Measurements from ENCODE around the gene OR1J1. TPM values are rescaled to one million over a fixed set of nuclear protein-coding genes. Genes with fewer than 3 reads are reported as not detected.

The OR1J1 gene
- total and polyA plus RNA-seq, 4 donors: not detected

Other genes with a start within 250 kb of the OR1J1 start
- 10 to 100 TPM; 12.2 to 13.8 TPM for gene LHX6, start 249.0 kb downstream of the OR1J1 start, total RNA-seq
- not detected for gene LHX6, start 249.0 kb downstream of the OR1J1 start, polyA plus RNA-seq
- 10 to 100 TPM; 15.0 to 16.6 TPM for gene RBM18, start 213.1 kb downstream of the OR1J1 start, total RNA-seq
- 1 to 10 TPM; 7.6 to 8.3 TPM for gene RBM18, start 213.1 kb downstream of the OR1J1 start, polyA plus RNA-seq
- gene MRRF, start 213.0 kb downstream of the OR1J1 start, total RNA-seq: 10 to 100 TPM; 20.5 to 28.7 TPM
- 10 to 100 TPM; 18.7 to 20.4 TPM for gene MRRF, start 213.0 kb downstream of the OR1J1 start, polyA plus RNA-seq
- gene PTGS1, start 106.9 kb downstream of the OR1J1 start, total RNA-seq: 10 to 100 TPM; 10.4 to 20.3 TPM
- gene PTGS1, start 106.9 kb downstream of the OR1J1 start, polyA plus RNA-seq: 1 to 10 TPM; 3.1 to 5.9 TPM
- not detected for gene OR1J2, start 32.9 kb upstream of the OR1J1 start, total RNA-seq
- not detected for gene OR1J2, start 32.9 kb upstream of the OR1J1 start, polyA plus RNA-seq
- not detected for gene OR1J4, start 41.2 kb upstream of the OR1J1 start, total RNA-seq
- not detected for gene OR1J4, start 41.2 kb upstream of the OR1J1 start, polyA plus RNA-seq
- not detected for gene OR1N1, start 49.4 kb upstream of the OR1J1 start, total RNA-seq
- not detected for gene OR1N1, start 49.4 kb upstream of the OR1J1 start, polyA plus RNA-seq
- gene OR1N2, start 75.2 kb upstream of the OR1J1 start, total RNA-seq: not detected
- not detected for gene OR1N2, start 75.2 kb upstream of the OR1J1 start, polyA plus RNA-seq
- not detected for gene OR1L8, start 105.5 kb upstream of the OR1J1 start, total RNA-seq
- gene OR1L8, start 105.5 kb upstream of the OR1J1 start, polyA plus RNA-seq: not detected
- not detected for gene OR1Q1, start 136.8 kb upstream of the OR1J1 start, total RNA-seq
- gene OR1Q1, start 136.8 kb upstream of the OR1J1 start, polyA plus RNA-seq: not detected
- not detected for gene OR1B1, start 179.7 kb upstream of the OR1J1 start, total RNA-seq
- not detected for gene OR1B1, start 179.7 kb upstream of the OR1J1 start, polyA plus RNA-seq
- gene OR1L1, start 183.8 kb upstream of the OR1J1 start, total RNA-seq: not detected
- not detected for gene OR1L1, start 183.8 kb upstream of the OR1J1 start, polyA plus RNA-seq
- not detected for gene OR1L3, start 197.2 kb upstream of the OR1J1 start, total RNA-seq
- not detected for gene OR1L3, start 197.2 kb upstream of the OR1J1 start, polyA plus RNA-seq
- gene OR1L4, start 246.1 kb upstream of the OR1J1 start, total RNA-seq: not detected
- gene OR1L4, start 246.1 kb upstream of the OR1J1 start, polyA plus RNA-seq: not detected

Data from aorta (tissue), 4 donors.